ENCODE data around the gene SNED1.

- TF ChIP-seq CTCF (IDR thresholded peaks at IDR 0.05; ENCODE audit: insufficient read depth, low read length): no peak
- no peak for TF ChIP-seq SPI1 (IDR thresholded peaks at IDR 0.05; ENCODE audit: borderline replicate concordance, low read depth)
- TF ChIP-seq REST (IDR thresholded peaks at IDR 0.05; ENCODE audit: insufficient replicate concordance, low read depth): no peak
- TF ChIP-seq POLR2AphosphoS5 (IDR thresholded peaks at IDR 0.05; ENCODE audit: low read depth): no peak
- TF ChIP-seq GABPA (IDR thresholded peaks at IDR 0.05; ENCODE audit: low read depth): no peak
Observed at GRCh38 chr2:240999873-241000541, 1.6 kb downstream of the SNED1 start.
